K562 (cell line): ENCODE results near the gene SKP2. TPM values are rescaled to one million over a fixed set of nuclear protein-coding genes. Genes with fewer than 3 reads are reported as not detected.
A peak's percentile ranks its signal among the peaks of the same experiment; 100 is the strongest.

Experiments used
- ATAC-seq: fragments of 200-7000 bp; cut with Tn5 transposase; 3 replicates; pipeline ENCODE4 v1.9.1; 2020; ENCODE audit warnings: moderate library complexity
- BruUV-seq: library from RNA; stranded (reverse); fragments of 400-500 nt; replicated peaks from 2 replicates; lab custom pipeline; 2021; lab: Mats Ljungman, UMichigan
- CTCF ChIA-PET: fragments of 300-600 bp; formaldehyde crosslinking; extraction: SDS; loops from one replicate; lab custom pipeline; 2021; ENCODE audit warnings: low intra/inter-chr PET ratio; lab: Yijun Ruan, JAX
- POLR2A ChIA-PET: fragments of 300-600, 350-650 bp; sonication (Branson Sonifier 250); formaldehyde crosslinking; extraction: SDS; loops from one replicate; lab custom pipeline; 2021; ENCODE audit warnings: antibody characterized with exemption, inconsistent platforms; lab: Yijun Ruan, JAX
- DNase-seq, 4 experiments: peaks; one replicate each; pipeline versions ENCODE4 v3.0.0 to v3.0.0-alpha.2; 2011 to 2018; ENCODE audit warnings: low spot score in 3 of 4, mixed read lengths in 3 of 4; ENCODE audit errors: extremely low read depth in 1 of 4
- FAIRE-seq: peaks from 2 replicates; lab custom pipeline; 2011; peaks lifted over from hg19 to GRCh38; lab: Jason Lieb, UNC
- H2AFZ ChIP-seq: 2 replicates; pipeline ENCODE4 v1.6.0; 2011; ENCODE audit warnings: low read depth, low read length, control low read depth, inconsistent platforms
- H3K27ac ChIP-seq: fragments of 200-600 bp; 3 replicates; pipeline ENCODE4 v1.8.0; 2011; ENCODE audit warnings: low read depth, mild to moderate bottlenecking, control low read depth, inconsistent platforms, low read length, moderate library complexity, mixed read lengths; ENCODE audit errors: extremely low read depth
- H3K27me3 ChIP-seq, 2 experiments: fragments of 300-600 bp in 1 of 2; 2 replicates in 1 of 2; 3 replicates in 1 of 2; pipeline versions ENCODE4 v1.6.0 to v1.8.0; 2011; ENCODE audit warnings: inconsistent platforms in 2 of 2, low read length in 2 of 2, mild to moderate bottlenecking in 1 of 2, mixed read lengths in 1 of 2, moderate library complexity in 1 of 2; ENCODE audit not compliant: control insufficient read depth in 2 of 2, insufficient read depth in 2 of 2
- H3K36me3 ChIP-seq: fragments of 300-600 bp; 3 replicates; pipeline ENCODE4 v1.8.0; 2011; ENCODE audit warnings: mild to moderate bottlenecking, low read length, inconsistent platforms; ENCODE audit not compliant: control insufficient read depth, insufficient read depth
- H3K4me1 ChIP-seq, 2 experiments: fragments of 200-600 bp in 1 of 2; replicated peaks in 1 of 2; 2 replicates in 1 of 2; 3 replicates in 1 of 2; pipeline versions ENCODE4 v1.5.1 to v1.8.0; 2011; ENCODE audit warnings: inconsistent platforms in 2 of 2, low read length in 2 of 2, mild to moderate bottlenecking in 1 of 2, mixed read lengths in 1 of 2, moderate library complexity in 1 of 2; ENCODE audit not compliant: control insufficient read depth in 2 of 2, insufficient read depth in 2 of 2
- H3K4me2 ChIP-seq: 2 replicates; pipeline ENCODE4 v1.6.1; 2011; ENCODE audit warnings: low read length, control low read depth, inconsistent platforms, mixed read lengths; ENCODE audit not compliant: insufficient read depth
- H3K4me3 ChIP-seq: fragments of 200-600 bp; sonication (generic), shearing (Covaris generic); 2 replicates; pipeline ENCODE4 v1.5.1; 2016; ENCODE audit warnings: control low read depth, inconsistent platforms
- H3K79me2 ChIP-seq: fragments of 200-600 bp; 3 replicates; pipeline ENCODE4 v1.8.0; 2011; ENCODE audit warnings: low read length, inconsistent platforms; ENCODE audit not compliant: control insufficient read depth, insufficient read depth
- H3K9ac ChIP-seq, 2 experiments: 2 replicates each; pipeline versions ENCODE4 v1.6.0 to v1.6.1; 2011; ENCODE audit warnings: low read depth in 2 of 2, low read length in 2 of 2, control low read depth in 1 of 2, inconsistent platforms in 1 of 2, mild to moderate bottlenecking in 1 of 2, mixed read lengths in 1 of 2; ENCODE audit not compliant: insufficient read depth in 1 of 2
- H3K9me1 ChIP-seq: one replicate; pipeline ENCODE4 v1.6.0; 2011; ENCODE audit warnings: inconsistent platforms, mild to moderate bottlenecking, low read length, moderate library complexity; ENCODE audit not compliant: control insufficient read depth, insufficient read depth
- H3K9me3 ChIP-seq: replicated peaks from 2 replicates; pipeline ENCODE4 v1.5.1; 2011; ENCODE audit warnings: low read depth, low read length, inconsistent platforms; ENCODE audit not compliant: control insufficient read depth, insufficient read depth
- H4K20me1 ChIP-seq: replicated peaks from 2 replicates; pipeline ENCODE4 v1.6.1; 2011; ENCODE audit warnings: low read length, inconsistent platforms, mixed read lengths; ENCODE audit not compliant: control insufficient read depth, insufficient read depth
- EWSR1 ChIP-seq: fragments of 450-650 bp; IDR thresholded peaks from 2 replicates; pipeline ENCODE4 v1.6.1; 2018; ENCODE audit warnings: borderline replicate concordance, mild to moderate bottlenecking, low read depth, moderate library complexity; ENCODE audit not compliant: partially characterized antibody
- NR3C1 ChIP-seq: sonication (generic); formaldehyde crosslinking; IDR thresholded peaks from 2 replicates; pipeline ENCODE4 v1.8.1; 2022; ENCODE audit warnings: missing genetic modification reagents
- WGBS: fragments of 100-300 bp; shearing (Covaris generic); methylation state at CpG from one replicate; pipeline ENCODE4 v1.1.6; 2016; ENCODE audit warnings: low coverage, mixed read lengths; ENCODE audit not compliant: insufficient coverage; ENCODE audit errors: missing lambda C conversion rate; 5-methylcytosine and 5-hydroxymethylcytosine counted together
- in situ Hi-C: fragments of 300-500 bp; cut with MboI; formaldehyde crosslinking; loops from 4 replicates; pipeline ENCODE4 v1.15.0; 2018; ENCODE audit warnings: inconsistent platforms, mixed read lengths
- intact Hi-C: fragments of 100-400 bp; cut with micrococcal nuclease; formaldehyde crosslinking; loops from 2 replicates; pipeline ENCODE4 v1.14.2; 2022
- polyA plus RNA-seq, 8 experiments: library from polyadenylated mRNA; depleted of rRNA in 4 of 8; stranded (reverse) in 5 of 8; unstranded in 3 of 8; fragments of >200 nt; fragmentation: Nextera tagmentation in 2 of 8; fragmentation: Illumina TruSeq in 1 of 8; extraction: Ambion mirVana in 2 of 8; extraction: Trizol in 1 of 8; gene quantifications; 2 replicates each; pipeline versions ENCODE4 v1.2.1 to v1.2.3, GENCODE V29; 2011 to 2014; ENCODE audit warnings: inconsistent platforms in 1 of 8, missing spikeins in 1 of 8
- total RNA-seq, 7 experiments: library from RNA; depleted of rRNA in 6 of 7; stranded (reverse); fragments of >200 nt in 6 of 7; fragmentation: Illumina TruSeq in 2 of 7; extraction: Trizol in 2 of 7; gene quantifications; 2 replicates each; pipeline versions ENCODE4 v1.2.1 to v1.2.3, GENCODE V29; 2011 to 2021; ENCODE audit warnings: low replicate concordance in 1 of 7
- TF ChIP-seq, protein P1 (sequence below), 3 experiments: IDR thresholded peaks in 2 of 3; conservative IDR thresholded peaks in 1 of 3; 2 replicates each; pipeline ENCODE4 v1.5.1; 2011 to 2012; ENCODE audit warnings: low read length in 3 of 3, mild to moderate bottlenecking in 3 of 3, control low read depth in 2 of 3, improper control_type of control experiment in 1 of 3, inconsistent platforms in 1 of 3, low read depth in 1 of 3, mixed read lengths in 1 of 3, moderate library complexity in 1 of 3; ENCODE audit not compliant: insufficient read depth in 2 of 3
- TF ChIP-seq, protein P2 (sequence below), 2 experiments: fragments of 450-650 bp; formaldehyde crosslinking in 1 of 2; IDR thresholded peaks; 2 replicates each; pipeline versions ENCODE4 v1.4.0 to v1.6.1; 2014 to 2020; ENCODE audit warnings: mild to moderate bottlenecking in 2 of 2, borderline replicate concordance in 1 of 2, low read depth in 1 of 2
- TF ChIP-seq, protein P3 (sequence below): fragments of 250-450 bp; sonication (Bioruptor Pico); IDR thresholded peaks from 2 replicates; pipeline ENCODE4 v1.5.0; 2020; ENCODE audit warnings: mild to moderate bottlenecking
- TF ChIP-seq, protein P4 (sequence below): fragments of 450-650 bp; formaldehyde crosslinking; IDR thresholded peaks from 2 replicates; pipeline ENCODE4 v1.4.0; 2020; ENCODE audit warnings: mild to moderate bottlenecking, moderate library complexity

Gene SKP2
- total and polyA plus RNA-seq, 9 of the 15 experiments (the other 6 are each of a cell fraction or from before 2014, with no cell fraction given), result 30.0 to 97.5 (median 80.8) TPM

DNA sequence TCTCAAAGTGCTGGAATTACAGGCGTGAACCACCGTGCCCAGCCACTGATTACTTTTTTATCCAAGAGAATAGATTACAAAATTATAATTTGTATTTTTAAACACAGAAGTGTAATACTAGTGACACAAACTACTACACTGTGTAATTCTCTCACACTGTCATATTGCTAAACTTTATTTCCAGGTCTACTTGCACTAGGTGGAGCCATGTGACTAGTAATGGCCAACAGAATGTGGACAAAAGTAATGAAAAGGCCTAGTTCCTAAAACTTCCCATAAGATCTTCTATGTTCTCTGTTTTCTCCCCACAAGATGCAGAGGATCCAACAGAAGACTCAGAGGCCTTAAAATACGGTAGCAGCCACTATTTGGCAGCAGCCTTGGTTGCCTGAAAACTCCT lies 62.5 kb downstream of the SKP2 start:
- no peak overlapping the region for H3K9ac ChIP-seq
- peak; percentile 63; the same call in 2 of the 3 replicates for ATAC-seq
- H3K36me3 ChIP-seq, result peaks cover 61% of the 10 kb centered on the region; the same call in 1 of the 3 replicates
- no peak overlapping the region for H2AFZ ChIP-seq
- no peaks in the 10 kb centered on the region for H3K9me3 ChIP-seq
- DNase-seq, result peak in 1 of 4 experiments; percentile 21
- in situ Hi-C loops (no loop called here), intact Hi-C loops (loop anchor here (1.0 kb wide), 1 partner anchor 91 kb away; no protein-coding TSS in a partner anchor)
- no peaks in the 10 kb centered on the region for H3K27me3 ChIP-seq
- ChIA-PET POLR2A (interaction anchor here (0.7 to 1.6 kb wide), 2 partner anchors 12 to 203 kb away, joined by 3 to 8 read pairs; no protein-coding TSS in a partner anchor), CTCF (interaction anchor here (0.6 to 2.1 kb wide), 2 partner anchors 91 to 93 kb away, joined by 3 to 12 read pairs; no protein-coding TSS in a partner anchor)
- H3K4me2 ChIP-seq, result no peak overlapping the region
- no peaks in the 10 kb centered on the region for H3K4me1 ChIP-seq
- no peak for FAIRE-seq
- H4K20me1 ChIP-seq, result no peaks in the 10 kb centered on the region
- no peaks in the 10 kb centered on the region for H3K9me1 ChIP-seq
- H3K4me3 ChIP-seq, result no peak overlapping the region
- BruUV-seq, result no TSS peak
- H3K27ac ChIP-seq, result no peak overlapping the region
- no peaks in the 10 kb centered on the region for H3K79me2 ChIP-seq
- 95% methylated on average over 3 of the region's 3 CpGs for WGBS
- TF ChIP-seq NR3C1 (CRISPR knock-in tag) (no peak), EWSR1 (no peak)
- TF ChIP-seq, protein P1, sequence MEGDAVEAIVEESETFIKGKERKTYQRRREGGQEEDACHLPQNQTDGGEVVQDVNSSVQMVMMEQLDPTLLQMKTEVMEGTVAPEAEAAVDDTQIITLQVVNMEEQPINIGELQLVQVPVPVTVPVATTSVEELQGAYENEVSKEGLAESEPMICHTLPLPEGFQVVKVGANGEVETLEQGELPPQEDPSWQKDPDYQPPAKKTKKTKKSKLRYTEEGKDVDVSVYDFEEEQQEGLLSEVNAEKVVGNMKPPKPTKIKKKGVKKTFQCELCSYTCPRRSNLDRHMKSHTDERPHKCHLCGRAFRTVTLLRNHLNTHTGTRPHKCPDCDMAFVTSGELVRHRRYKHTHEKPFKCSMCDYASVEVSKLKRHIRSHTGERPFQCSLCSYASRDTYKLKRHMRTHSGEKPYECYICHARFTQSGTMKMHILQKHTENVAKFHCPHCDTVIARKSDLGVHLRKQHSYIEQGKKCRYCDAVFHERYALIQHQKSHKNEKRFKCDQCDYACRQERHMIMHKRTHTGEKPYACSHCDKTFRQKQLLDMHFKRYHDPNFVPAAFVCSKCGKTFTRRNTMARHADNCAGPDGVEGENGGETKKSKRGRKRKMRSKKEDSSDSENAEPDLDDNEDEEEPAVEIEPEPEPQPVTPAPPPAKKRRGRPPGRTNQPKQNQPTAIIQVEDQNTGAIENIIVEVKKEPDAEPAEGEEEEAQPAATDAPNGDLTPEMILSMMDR (IDR thresholded peaks at IDR 0.05 in 2 of 3, conservative IDR thresholded peaks at IDR 0.05 in 1 of 3; ENCODE audit: insufficient read depth in 2 of 3, low read depth in 1 of 3, low read length in 3 of 3), result peak; percentile 8 to 64 (median 24); a peak in 3 of 6 replicates
- TF ChIP-seq, protein P2, sequence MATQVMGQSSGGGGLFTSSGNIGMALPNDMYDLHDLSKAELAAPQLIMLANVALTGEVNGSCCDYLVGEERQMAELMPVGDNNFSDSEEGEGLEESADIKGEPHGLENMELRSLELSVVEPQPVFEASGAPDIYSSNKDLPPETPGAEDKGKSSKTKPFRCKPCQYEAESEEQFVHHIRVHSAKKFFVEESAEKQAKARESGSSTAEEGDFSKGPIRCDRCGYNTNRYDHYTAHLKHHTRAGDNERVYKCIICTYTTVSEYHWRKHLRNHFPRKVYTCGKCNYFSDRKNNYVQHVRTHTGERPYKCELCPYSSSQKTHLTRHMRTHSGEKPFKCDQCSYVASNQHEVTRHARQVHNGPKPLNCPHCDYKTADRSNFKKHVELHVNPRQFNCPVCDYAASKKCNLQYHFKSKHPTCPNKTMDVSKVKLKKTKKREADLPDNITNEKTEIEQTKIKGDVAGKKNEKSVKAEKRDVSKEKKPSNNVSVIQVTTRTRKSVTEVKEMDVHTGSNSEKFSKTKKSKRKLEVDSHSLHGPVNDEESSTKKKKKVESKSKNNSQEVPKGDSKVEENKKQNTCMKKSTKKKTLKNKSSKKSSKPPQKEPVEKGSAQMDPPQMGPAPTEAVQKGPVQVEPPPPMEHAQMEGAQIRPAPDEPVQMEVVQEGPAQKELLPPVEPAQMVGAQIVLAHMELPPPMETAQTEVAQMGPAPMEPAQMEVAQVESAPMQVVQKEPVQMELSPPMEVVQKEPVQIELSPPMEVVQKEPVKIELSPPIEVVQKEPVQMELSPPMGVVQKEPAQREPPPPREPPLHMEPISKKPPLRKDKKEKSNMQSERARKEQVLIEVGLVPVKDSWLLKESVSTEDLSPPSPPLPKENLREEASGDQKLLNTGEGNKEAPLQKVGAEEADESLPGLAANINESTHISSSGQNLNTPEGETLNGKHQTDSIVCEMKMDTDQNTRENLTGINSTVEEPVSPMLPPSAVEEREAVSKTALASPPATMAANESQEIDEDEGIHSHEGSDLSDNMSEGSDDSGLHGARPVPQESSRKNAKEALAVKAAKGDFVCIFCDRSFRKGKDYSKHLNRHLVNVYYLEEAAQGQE (IDR thresholded peaks at IDR 0.05; ENCODE audit: borderline replicate concordance), result peak; percentile 49; the same call in 1 of the 2 replicates
- TF ChIP-seq, protein P2 (CRISPR knock-in tag; IDR thresholded peaks at IDR 0.05; ENCODE audit: low read depth), result no peak
- TF ChIP-seq, protein P3, sequence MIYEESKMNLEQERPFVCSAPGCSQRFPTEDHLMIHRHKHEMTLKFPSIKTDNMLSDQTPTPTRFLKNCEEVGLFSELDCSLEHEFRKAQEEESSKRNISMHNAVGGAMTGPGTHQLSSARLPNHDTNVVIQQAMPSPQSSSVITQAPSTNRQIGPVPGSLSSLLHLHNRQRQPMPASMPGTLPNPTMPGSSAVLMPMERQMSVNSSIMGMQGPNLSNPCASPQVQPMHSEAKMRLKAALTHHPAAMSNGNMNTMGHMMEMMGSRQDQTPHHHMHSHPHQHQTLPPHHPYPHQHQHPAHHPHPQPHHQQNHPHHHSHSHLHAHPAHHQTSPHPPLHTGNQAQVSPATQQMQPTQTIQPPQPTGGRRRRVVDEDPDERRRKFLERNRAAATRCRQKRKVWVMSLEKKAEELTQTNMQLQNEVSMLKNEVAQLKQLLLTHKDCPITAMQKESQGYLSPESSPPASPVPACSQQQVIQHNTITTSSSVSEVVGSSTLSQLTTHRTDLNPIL (CRISPR knock-in tag), result no peak
- TF ChIP-seq, protein P4, sequence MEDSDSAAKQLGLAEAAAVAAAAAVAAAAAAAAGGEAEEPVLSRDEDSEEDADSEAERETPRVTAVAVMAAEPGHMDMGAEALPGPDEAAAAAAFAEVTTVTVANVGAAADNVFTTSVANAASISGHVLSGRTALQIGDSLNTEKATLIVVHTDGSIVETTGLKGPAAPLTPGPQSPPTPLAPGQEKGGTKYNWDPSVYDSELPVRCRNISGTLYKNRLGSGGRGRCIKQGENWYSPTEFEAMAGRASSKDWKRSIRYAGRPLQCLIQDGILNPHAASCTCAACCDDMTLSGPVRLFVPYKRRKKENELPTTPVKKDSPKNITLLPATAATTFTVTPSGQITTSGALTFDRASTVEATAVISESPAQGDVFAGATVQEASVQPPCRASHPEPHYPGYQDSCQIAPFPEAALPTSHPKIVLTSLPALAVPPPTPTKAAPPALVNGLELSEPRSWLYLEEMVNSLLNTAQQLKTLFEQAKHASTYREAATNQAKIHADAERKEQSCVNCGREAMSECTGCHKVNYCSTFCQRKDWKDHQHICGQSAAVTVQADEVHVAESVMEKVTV (CRISPR knock-in tag), result peak; percentile 38; the same call in 1 of the 2 replicates
